GM23338 (cell line): Measurements from ENCODE around the gene RTL1. TPM values are rescaled to one million over a fixed set of nuclear protein-coding genes. Genes with fewer than 3 reads are reported as not detected.

ENCODE experiments used
- ATAC-seq: fragments of 200-7000 bp; cut with Tn5 transposase; 3 replicates; pipeline ENCODE4 v1.9.1; 2020
- DNase-seq: peaks from one replicate; pipeline ENCODE4 v3.0.0-alpha.2; 2015; ENCODE audit warnings: low spot score
- H2AFZ ChIP-seq: fragments of 200-600 bp; sonication (generic); 2 replicates; pipeline ENCODE4 v1.8.0; 2016; ENCODE audit warnings: antibody characterized with exemption, mild to moderate bottlenecking, moderate library complexity
- H3F3A ChIP-seq: fragments of 200-600 bp; sonication (generic); replicated peaks from 2 replicates; pipeline ENCODE4 v1.8.0; 2017; ENCODE audit warnings: antibody characterized with exemption, mixed run types, low read depth
- H3K27ac ChIP-seq: fragments of 200-600 bp; sonication (generic); 2 replicates; pipeline ENCODE4 v1.6.1; 2016; ENCODE audit warnings: low read depth
- H3K27me3 ChIP-seq: fragments of 200-600 bp; sonication (generic); 2 replicates; pipeline ENCODE4 v1.8.0; 2016; ENCODE audit warnings: mild to moderate bottlenecking, mixed run types, moderate library complexity; ENCODE audit not compliant: insufficient read depth
- H3K36me3 ChIP-seq: fragments of 200-600 bp; sonication (generic); 2 replicates; pipeline ENCODE4 v1.8.0; 2016; ENCODE audit warnings: mild to moderate bottlenecking; ENCODE audit not compliant: insufficient read depth
- H3K4me1 ChIP-seq: fragments of 200-600 bp; sonication (generic); 2 replicates; pipeline ENCODE4 v1.8.0; 2016; ENCODE audit warnings: mild to moderate bottlenecking, moderate library complexity; ENCODE audit not compliant: insufficient read depth
- H3K4me2 ChIP-seq: fragments of 200-600 bp; sonication (generic); 2 replicates; pipeline ENCODE4 v1.7.1; 2017; ENCODE audit warnings: mixed run types
- H3K4me3 ChIP-seq: fragments of 200-600 bp; sonication (generic); 2 replicates; pipeline ENCODE4 v1.6.1; 2016; ENCODE audit warnings: mixed run types
- H3K79me2 ChIP-seq: fragments of 200-600 bp; sonication (generic); replicated peaks from 2 replicates; pipeline ENCODE4 v1.8.0; 2017; ENCODE audit warnings: mild to moderate bottlenecking; ENCODE audit not compliant: insufficient read depth
- H3K9me2 ChIP-seq: fragments of 200-600 bp; sonication (generic); 2 replicates; pipeline ENCODE4 v1.8.0; 2017; ENCODE audit not compliant: insufficient read depth
- H4K20me1 ChIP-seq: fragments of 200-600 bp; sonication (generic); replicated peaks from 2 replicates; pipeline ENCODE4 v1.8.0; 2017; ENCODE audit warnings: mild to moderate bottlenecking; ENCODE audit not compliant: insufficient read depth
- H3K27ac Mint-ChIP-seq: 2 replicates; pipeline ENCODE4 v1.8.0; 2020; ENCODE audit warnings: inconsistent platforms, mild to moderate bottlenecking, moderate library complexity, mixed read lengths
- H3K27me3 Mint-ChIP-seq: 3 replicates; pipeline ENCODE4 v1.8.0; 2022; ENCODE audit warnings: low read depth, mild to moderate bottlenecking, moderate library complexity, mixed read lengths, inconsistent platforms; ENCODE audit not compliant: insufficient read depth, poor library complexity
- H3K36me3 Mint-ChIP-seq: 3 replicates; pipeline ENCODE4 v1.8.0; 2021; ENCODE audit warnings: low read depth, mild to moderate bottlenecking, inconsistent platforms, moderate library complexity, mixed read lengths
- H3K4me1 Mint-ChIP-seq: 3 replicates; pipeline ENCODE4 v1.8.0; 2020; ENCODE audit warnings: mild to moderate bottlenecking, inconsistent platforms, mixed read lengths
- H3K4me3 Mint-ChIP-seq: 3 replicates; pipeline ENCODE4 v1.8.0; 2021; ENCODE audit warnings: moderate library complexity, mild to moderate bottlenecking, inconsistent platforms, mixed read lengths
- H3K9me3 Mint-ChIP-seq: 3 replicates; pipeline ENCODE4 v1.8.0; 2020; ENCODE audit warnings: moderate library complexity, mild to moderate bottlenecking, inconsistent platforms, mixed read lengths
- CREB1 ChIP-seq: fragments of 250-450 bp; sonication (Bioruptor Pico); IDR thresholded peaks from 2 replicates; pipeline ENCODE4 v1.5.0; 2020; ENCODE audit warnings: low read depth, mild to moderate bottlenecking, moderate library complexity
- CTCF ChIP-seq, 2 experiments: fragments of 200-600 bp in 1 of 2; sonication (generic) in 1 of 2; conservative IDR thresholded peaks; 2 replicates each; pipeline versions ENCODE4 v1.5.1 to v1.6.1; 2016 to 2017; ENCODE audit warnings: antibody characterized with exemption in 2 of 2, low read depth in 2 of 2, mild to moderate bottlenecking in 2 of 2, moderate library complexity in 1 of 2
- ETS1 ChIP-seq: IDR thresholded peaks from 2 replicates; pipeline ENCODE4 v1.6.1; 2016; ENCODE audit warnings: antibody characterized with exemption
- EZH2 ChIP-seq: fragments of 200-600 bp; sonication (generic); IDR thresholded peaks from one replicate; pipeline ENCODE4 v1.8.0; 2017; ENCODE audit warnings: antibody characterized with exemption, mild to moderate bottlenecking, low read depth; ENCODE audit not compliant: unreplicated experiment
- EZH2phosphoT487 ChIP-seq: fragments of 200-600 bp; sonication (generic); IDR thresholded peaks from one replicate; pipeline ENCODE4 v1.8.1; 2018; ENCODE audit warnings: antibody characterized with exemption; ENCODE audit not compliant: unreplicated experiment
- JUNB ChIP-seq: IDR thresholded peaks from one replicate; pipeline ENCODE4 v1.6.1; 2016; ENCODE audit warnings: antibody characterized with exemption; ENCODE audit not compliant: unreplicated experiment
- POLR2AphosphoS5 ChIP-seq: IDR thresholded peaks from 2 replicates; pipeline ENCODE4 v1.6.1; 2016; ENCODE audit warnings: antibody characterized with exemption, low read depth
- REST ChIP-seq: IDR thresholded peaks from one replicate; pipeline ENCODE4 v1.6.1; 2018; ENCODE audit warnings: antibody characterized with exemption; ENCODE audit not compliant: unreplicated experiment
- STAT1 ChIP-seq: IDR thresholded peaks from one replicate; pipeline ENCODE4 v1.6.1; 2016; ENCODE audit warnings: antibody characterized with exemption; ENCODE audit not compliant: unreplicated experiment
- ZNF114 ChIP-seq: fragments of 250-450 bp; sonication (Bioruptor Pico); IDR thresholded peaks from 2 replicates; pipeline ENCODE4 v1.5.0; 2020; ENCODE audit warnings: mild to moderate bottlenecking, moderate library complexity
- ZNF331 ChIP-seq: fragments of 250-450 bp; sonication (Bioruptor Pico); IDR thresholded peaks from 2 replicates; pipeline ENCODE4 v1.5.0; 2020; ENCODE audit warnings: low read depth, mild to moderate bottlenecking, moderate library complexity
- polyA plus RNA-seq: library from polyadenylated mRNA; unstranded; fragments of >200 nt; fragmentation: Nextera tagmentation; extraction: Ambion mirVana; gene quantifications from 2 replicates; pipeline ENCODE4 v1.2.1, GENCODE V29; 2016
- total RNA-seq: library from RNA; depleted of rRNA; stranded (reverse); fragments of >200 nt; shearing (Covaris generic); gene quantifications from 2 replicates; pipeline ENCODE4 v1.2.3, GENCODE V29; 2014

The RTL1 gene
- total and polyA plus RNA-seq, 2 experiments from 2014 or later, result not detected

- no peak overlapping the region for H3K4me3 Mint-ChIP-seq
- TF ChIP-seq REST (no peak), CTCF (conservative IDR thresholded peaks at IDR 0.05; ENCODE audit: low read depth in 2 of 2) (no peak), JUNB (no peak), CREB1 (CRISPR knock-in tag) (no peak), ETS1 (no peak), POLR2AphosphoS5 (no peak), ZNF331 (no peak), STAT1 (no peak)
- DNase-seq, result no peak
- no peaks in the 10 kb centered on the region for H3K36me3 Mint-ChIP-seq
- no peak overlapping the region for H2AFZ ChIP-seq
- H3K4me2 ChIP-seq, result no peak overlapping the region
- H3K4me1 Mint-ChIP-seq, result no peaks in the 10 kb centered on the region
- no peaks in the 10 kb centered on the region for H3K27me3 ChIP-seq
- H3K9me2 ChIP-seq, result no peaks in the 10 kb centered on the region
- no peak overlapping the region for H3K27ac ChIP-seq
- no peaks in the 10 kb centered on the region for H3K36me3 ChIP-seq
- no peaks in the 10 kb centered on the region for H3K27me3 Mint-ChIP-seq
- H3K9me3 Mint-ChIP-seq, result no peaks in the 10 kb centered on the region
- no peaks in the 10 kb centered on the region for H3F3A ChIP-seq
- H3K79me2 ChIP-seq, result no peaks in the 10 kb centered on the region
- no peaks in the 10 kb centered on the region for H3K4me1 ChIP-seq
- no peak for ATAC-seq
- no peak overlapping the region for H3K4me3 ChIP-seq
- no peak overlapping the region for H3K27ac Mint-ChIP-seq
- no peaks in the 10 kb centered on the region for H4K20me1 ChIP-seq
These were observed 40.5 kb upstream of the RTL1 start for GRCh38 chr14:100944052-100944451.

- H3K36me3 ChIP-seq, result no peaks in the 10 kb centered on the region
- no peaks in the 10 kb centered on the region for H4K20me1 ChIP-seq
- Mint-ChIP-seq H3K27me3 (peaks cover 3% of the 10 kb centered on the region), H3K4me3 (no peak overlapping the region), H3K27ac (no peak overlapping the region), H3K36me3 (peaks cover 2% of the 10 kb centered on the region; the same call in 1 of the 3 replicates), H3K9me3 (peaks cover 11% of the 10 kb centered on the region; the same call in 1 of the 3 replicates), H3K4me1 (no peaks in the 10 kb centered on the region)
- H3K9me2 ChIP-seq, result no peaks in the 10 kb centered on the region
- no peak overlapping the region for H3K4me3 ChIP-seq
- H3F3A ChIP-seq, result no peaks in the 10 kb centered on the region
- H3K4me2 ChIP-seq, result no peak overlapping the region
- H3K79me2 ChIP-seq, result no peaks in the 10 kb centered on the region
- ATAC-seq, result no peak
- no peak for DNase-seq
- H2AFZ ChIP-seq, result no peak overlapping the region
- no peaks in the 10 kb centered on the region for H3K4me1 ChIP-seq
- H3K27ac ChIP-seq, result no peak overlapping the region
- H3K27me3 ChIP-seq, result no peaks in the 10 kb centered on the region
- no peak for TF ChIP-seq ZNF114 (CRISPR knock-in tag)
- TF ChIP-seq CTCF (conservative IDR thresholded peaks at IDR 0.05; ENCODE audit: low read depth in 2 of 2), result no peak
- no peak for TF ChIP-seq JUNB
- no peak for TF ChIP-seq EZH2
- TF ChIP-seq STAT1, result no peak
- TF ChIP-seq ETS1, result no peak
- no peak for TF ChIP-seq EZH2phosphoT487
These were observed 26.7 kb upstream of the RTL1 start for GRCh38 chr14:100930270-100930669.
